MM.1S (cell line): ENCODE results near the gene PRSS8.

ENCODE experiments used
- DNase-seq: peaks from one replicate; pipeline ENCODE4 v3.0.0-alpha.2; 2015
- H2AFZ ChIP-seq: fragments of 300-600 bp; sonication (generic); 2 replicates; pipeline ENCODE4 v1.6.0; 2016; ENCODE audit warnings: antibody characterized with exemption, low read length
- H3F3A ChIP-seq: fragments of 300-600 bp; sonication (generic); 2 replicates; pipeline ENCODE4 v1.6.1; 2016; ENCODE audit warnings: mild to moderate bottlenecking, antibody characterized with exemption, low read length, moderate library complexity, mixed read lengths; ENCODE audit not compliant: insufficient read depth
- H3K27ac ChIP-seq: fragments of 300-600 bp; sonication (generic); 2 replicates; pipeline ENCODE4 v1.5.1; 2016; ENCODE audit warnings: mild to moderate bottlenecking, low read length
- H3K27me3 ChIP-seq: fragments of 300-600 bp; sonication (generic); replicated peaks from 2 replicates; pipeline ENCODE4 v1.6.0; 2016; ENCODE audit warnings: low read length; ENCODE audit not compliant: insufficient read depth
- H3K36me3 ChIP-seq: fragments of 300-600 bp; sonication (generic); replicated peaks from 2 replicates; pipeline ENCODE4 v1.6.1; 2016; ENCODE audit warnings: mild to moderate bottlenecking, low read length, mixed read lengths; ENCODE audit not compliant: insufficient read depth
- H3K4me1 ChIP-seq: fragments of 300-600 bp; sonication (generic); 2 replicates; pipeline ENCODE4 v1.6.1; 2016; ENCODE audit warnings: low read length, mixed read lengths
- H3K4me2 ChIP-seq: fragments of 300-600 bp; sonication (generic); 2 replicates; pipeline ENCODE4 v1.6.0; 2016; ENCODE audit warnings: low read depth, low read length
- H3K4me3 ChIP-seq: fragments of 300-600 bp; sonication (generic); 2 replicates; pipeline ENCODE4 v1.5.1; 2016; ENCODE audit warnings: low read length, mixed read lengths
- H3K79me2 ChIP-seq: fragments of 300-600 bp; sonication (generic); 2 replicates; pipeline ENCODE4 v1.6.1; 2016; ENCODE audit warnings: mixed run types, low read length, mixed read lengths
- H3K9ac ChIP-seq: fragments of 300-600 bp; sonication (generic); 2 replicates; pipeline ENCODE4 v1.6.1; 2016; ENCODE audit warnings: low read length, mixed read lengths
- H3K9me2 ChIP-seq: fragments of 300-600 bp; sonication (generic); replicated peaks from 2 replicates; pipeline ENCODE4 v1.6.1; 2016; ENCODE audit warnings: mild to moderate bottlenecking, low read length, mixed read lengths; ENCODE audit not compliant: insufficient read depth
- H3K9me3 ChIP-seq: fragments of 300-600 bp; sonication (generic); replicated peaks from 2 replicates; pipeline ENCODE4 v1.6.1; 2016; ENCODE audit warnings: mild to moderate bottlenecking, low read length, mixed read lengths; ENCODE audit not compliant: insufficient read depth
- H4K20me1 ChIP-seq: fragments of 300-600 bp; sonication (generic); 2 replicates; pipeline ENCODE4 v1.6.1; 2016; ENCODE audit warnings: mild to moderate bottlenecking, low read length, moderate library complexity, mixed read lengths; ENCODE audit not compliant: insufficient read depth
- EZH2 ChIP-seq: fragments of 300-600 bp; sonication (generic); optimal IDR thresholded peaks from 2 replicates; pipeline ENCODE3; 2017; ENCODE audit warnings: low read depth, mild to moderate bottlenecking, antibody characterized with exemption, low read length, mixed read lengths
- EZH2phosphoT487 ChIP-seq: fragments of 300-600 bp; sonication (generic); IDR thresholded peaks from 2 replicates; pipeline ENCODE4 v1.6.1; 2018; ENCODE audit warnings: antibody characterized with exemption, low read length
- TF ChIP-seq, protein P1 (sequence below): fragments of 300-600 bp; sonication (generic); IDR thresholded peaks from 2 replicates; pipeline ENCODE4 v1.5.1; 2016; ENCODE audit warnings: antibody characterized with exemption, low read length, mixed read lengths

Gene PRSS8

DNA sequence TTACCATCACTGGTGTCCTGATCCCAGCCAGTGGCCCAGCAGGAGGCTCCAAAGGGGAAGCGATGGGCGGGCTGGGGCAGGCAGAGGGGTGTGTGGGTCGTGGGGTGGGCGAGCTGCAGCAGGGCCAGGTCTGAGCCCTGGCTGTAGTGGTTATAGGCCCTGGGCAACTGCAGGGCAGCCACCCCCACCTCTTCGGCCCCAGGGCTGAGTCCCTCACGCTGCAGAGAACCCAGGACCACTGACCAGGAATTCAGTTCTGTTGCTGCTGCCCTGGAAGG is 49.0 kb downstream of the PRSS8 start:
- H2AFZ ChIP-seq: no peak overlapping the region
- H3F3A ChIP-seq: 0 out of 2 replicates have a peak, but pooled peaks cover 4% of the 10 kb centered on the region
- H4K20me1 ChIP-seq: no peaks in the 10 kb centered on the region
- no peaks in the 10 kb centered on the region for H3K9me2 ChIP-seq
- H3K27me3 ChIP-seq: no peaks in the 10 kb centered on the region
- H3K79me2 ChIP-seq: peaks cover 2% of the 10 kb centered on the region; the same call in 1 of the 2 replicates
- no peaks in the 10 kb centered on the region for H3K4me1 ChIP-seq
- TF ChIP-seq EZH2 (no peak), EZH2phosphoT487 (no peak)
- TF ChIP-seq, protein P1, sequence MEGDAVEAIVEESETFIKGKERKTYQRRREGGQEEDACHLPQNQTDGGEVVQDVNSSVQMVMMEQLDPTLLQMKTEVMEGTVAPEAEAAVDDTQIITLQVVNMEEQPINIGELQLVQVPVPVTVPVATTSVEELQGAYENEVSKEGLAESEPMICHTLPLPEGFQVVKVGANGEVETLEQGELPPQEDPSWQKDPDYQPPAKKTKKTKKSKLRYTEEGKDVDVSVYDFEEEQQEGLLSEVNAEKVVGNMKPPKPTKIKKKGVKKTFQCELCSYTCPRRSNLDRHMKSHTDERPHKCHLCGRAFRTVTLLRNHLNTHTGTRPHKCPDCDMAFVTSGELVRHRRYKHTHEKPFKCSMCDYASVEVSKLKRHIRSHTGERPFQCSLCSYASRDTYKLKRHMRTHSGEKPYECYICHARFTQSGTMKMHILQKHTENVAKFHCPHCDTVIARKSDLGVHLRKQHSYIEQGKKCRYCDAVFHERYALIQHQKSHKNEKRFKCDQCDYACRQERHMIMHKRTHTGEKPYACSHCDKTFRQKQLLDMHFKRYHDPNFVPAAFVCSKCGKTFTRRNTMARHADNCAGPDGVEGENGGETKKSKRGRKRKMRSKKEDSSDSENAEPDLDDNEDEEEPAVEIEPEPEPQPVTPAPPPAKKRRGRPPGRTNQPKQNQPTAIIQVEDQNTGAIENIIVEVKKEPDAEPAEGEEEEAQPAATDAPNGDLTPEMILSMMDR: no peak
- H3K27ac ChIP-seq: no peak overlapping the region
- no peaks in the 10 kb centered on the region for H3K36me3 ChIP-seq
- H3K9me3 ChIP-seq: no peaks in the 10 kb centered on the region
- no peak for DNase-seq
- H3K9ac ChIP-seq: no peak overlapping the region
- no peak overlapping the region for H3K4me3 ChIP-seq
- H3K4me2 ChIP-seq: no peak overlapping the region

DNA sequence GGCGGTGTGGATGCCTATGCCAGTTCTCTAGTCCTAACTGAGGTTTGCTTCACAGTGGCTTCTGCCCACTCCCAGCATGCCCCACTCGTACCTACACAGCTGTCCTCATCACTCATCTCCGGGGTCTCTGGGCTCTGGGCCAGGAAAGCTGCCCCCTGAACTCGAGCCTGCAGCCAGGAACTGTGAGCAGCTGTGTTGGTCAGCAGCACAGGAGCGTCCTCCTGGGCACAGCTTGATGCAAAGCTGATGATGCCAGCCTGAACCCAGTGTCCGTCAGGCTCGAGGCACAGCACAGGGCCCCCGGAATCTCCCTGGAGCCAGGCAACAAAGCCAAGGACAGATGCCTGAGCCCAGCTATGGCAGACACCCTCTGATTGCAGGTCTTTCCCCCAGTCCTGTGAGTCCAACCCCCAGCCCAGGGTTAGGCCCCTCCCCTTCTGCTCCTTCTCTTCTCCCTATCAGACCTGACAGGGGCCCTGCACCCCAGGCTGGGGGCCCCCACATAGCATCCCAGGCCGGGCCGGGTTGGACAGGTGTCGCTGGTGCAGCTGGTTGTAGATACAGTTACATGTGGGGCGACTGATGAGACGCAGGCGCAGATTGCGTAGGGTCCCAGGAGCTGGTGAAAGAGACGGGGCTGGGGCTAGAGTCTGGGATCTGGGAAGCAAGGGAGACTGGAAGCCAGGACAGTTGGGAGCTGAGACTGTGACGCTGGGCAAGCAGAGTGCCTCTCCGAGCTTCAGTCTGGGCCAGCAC is 49.5 kb downstream of the PRSS8 start:
- Histone ChIP-seq H4K20me1 (no peaks in the 10 kb centered on the region), H3K79me2 (peaks cover 2% of the 10 kb centered on the region; the same call in 1 of the 2 replicates)
- DNase-seq: no peak

DNA sequence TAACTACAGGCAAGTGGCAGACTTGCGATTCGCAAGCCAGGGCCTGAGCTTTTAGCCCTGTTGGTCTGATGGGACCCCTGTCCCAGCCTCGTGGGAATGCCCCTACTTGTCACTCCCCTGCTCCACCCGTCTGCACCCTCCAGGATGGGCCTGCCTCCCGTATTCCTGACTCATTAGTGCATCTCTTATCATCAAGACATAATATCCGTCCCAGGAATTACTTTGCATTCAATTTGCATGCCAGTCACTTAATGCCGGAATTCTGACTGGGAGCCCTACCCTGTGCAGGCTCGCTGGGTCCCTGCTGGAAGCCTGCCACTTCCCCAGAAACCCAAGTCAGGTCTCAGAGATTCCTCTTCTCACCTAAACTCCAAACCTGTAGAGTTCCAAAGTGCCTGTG is 50.1 kb downstream of the PRSS8 start:
- no peaks in the 10 kb centered on the region for H3K27me3 ChIP-seq
- H3K4me2 ChIP-seq: no peak overlapping the region
- H3K9me3 ChIP-seq: no peaks in the 10 kb centered on the region
- no peak overlapping the region for H3K27ac ChIP-seq
- no peak overlapping the region for H3K9ac ChIP-seq
- H3K4me3 ChIP-seq: no peak overlapping the region
- 0 out of 2 replicates have a peak, but pooled peaks cover 4% of the 10 kb centered on the region for H3F3A ChIP-seq
- DNase-seq: no peak
- H4K20me1 ChIP-seq: no peaks in the 10 kb centered on the region
- no peaks in the 10 kb centered on the region for H3K79me2 ChIP-seq
- no peaks in the 10 kb centered on the region for H3K9me2 ChIP-seq
- TF ChIP-seq EZH2 (no peak), EZH2phosphoT487 (no peak)
- TF ChIP-seq, protein P1: no peak
- H3K4me1 ChIP-seq: no peaks in the 10 kb centered on the region
- H3K36me3 ChIP-seq: no peaks in the 10 kb centered on the region
- no peak overlapping the region for H2AFZ ChIP-seq

More for the DNA sequence above, 49.5 kb downstream of the PRSS8 start:
- H3K9me3 ChIP-seq: no peaks in the 10 kb centered on the region
- TF ChIP-seq, protein P1: no peak
- TF ChIP-seq EZH2phosphoT487: no peak
- TF ChIP-seq EZH2: no peak
- H3K36me3 ChIP-seq: no peaks in the 10 kb centered on the region
- 0 out of 2 replicates have a peak, but pooled peaks cover 4% of the 10 kb centered on the region for H3F3A ChIP-seq
- no peak overlapping the region for H3K4me2 ChIP-seq
- H3K9ac ChIP-seq: no peak overlapping the region
- no peaks in the 10 kb centered on the region for H3K4me1 ChIP-seq
- no peaks in the 10 kb centered on the region for H3K9me2 ChIP-seq
- H2AFZ ChIP-seq: no peak overlapping the region
- no peak overlapping the region for H3K4me3 ChIP-seq
- no peaks in the 10 kb centered on the region for H3K27me3 ChIP-seq
- H3K27ac ChIP-seq: no peak overlapping the region
